Measurements from ENCODE around the gene PAM. TPM values are rescaled to one million over a fixed set of nuclear protein-coding genes. Genes with fewer than 3 reads are reported as not detected.
"Not testable (repeated sequence)": the region's sequence is repeated elsewhere in the genome, so short reads cannot be mapped to it uniquely, and the experiment has no call there.

The PAM gene
- total RNA-seq, 2 experiments from 2014 or later, result 15.0 to 15.9 TPM

DNA sequence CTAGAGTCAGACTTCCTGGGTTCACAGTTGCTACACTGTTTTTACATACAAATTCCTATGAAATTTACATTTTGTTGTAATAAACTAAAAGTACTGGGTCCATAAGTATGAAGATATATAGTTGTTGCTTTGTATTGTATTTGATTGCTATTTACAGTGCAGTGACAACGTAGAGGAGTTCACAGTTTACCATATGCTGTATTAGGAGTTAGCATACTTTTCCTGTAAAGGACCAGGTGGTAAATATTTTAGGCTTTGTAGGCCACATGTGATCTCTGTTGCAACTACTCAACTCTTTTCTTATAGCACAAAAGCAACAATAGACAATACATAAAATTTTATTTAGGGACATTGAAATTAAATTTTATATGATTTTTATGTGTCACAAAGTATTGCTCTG lies 18.0 kb downstream of the PAM start:
- DNase-seq, result no peak
- Mint-ChIP-seq H3K4me1 (peaks cover 20% of the 10 kb centered on the region), H3K4me3 (no peak overlapping the region), H3K27me3 (no peaks in the 10 kb centered on the region), H3K27ac (no peak overlapping the region), H3K9me3 (peaks cover 7% of the 10 kb centered on the region), H3K36me3 (ENCODE audit: low read depth) (peaks cover 15% of the 10 kb centered on the region)
- CTCF ChIA-PET, result interaction anchor here (0.5 kb wide), 1 partner anchor 151 kb away, joined by 3 read pairs; no protein-coding TSS in a partner anchor
- POLR2A ChIA-PET, result no interaction called here

- H3K9me3 Mint-ChIP-seq, POLR2A ChIA-PET, H3K27me3 Mint-ChIP-seq, DNase-seq, CTCF ChIA-PET, H3K27ac Mint-ChIP-seq, H3K4me3 Mint-ChIP-seq: not testable (repeated sequence)
- Mint-ChIP-seq H3K36me3 (ENCODE audit: low read depth) (peaks cover 15% of the 10 kb centered on the region), H3K4me1 (peaks cover 34% of the 10 kb centered on the region)
These were observed 20.7 kb downstream of the PAM start for GRCh38 chr5:102775756-102776155.

- DNase-seq, result no peak
- Mint-ChIP-seq H3K4me1 (peaks cover 26% of the 10 kb centered on the region), H3K4me3 (no peak overlapping the region), H3K9me3 (peaks cover 7% of the 10 kb centered on the region), H3K36me3 (ENCODE audit: low read depth) (peaks cover 11% of the 10 kb centered on the region), H3K27ac (no peak overlapping the region), H3K27me3 (no peaks in the 10 kb centered on the region)
- POLR2A ChIA-PET, result no interaction called here
- CTCF ChIA-PET, result interaction anchor here (0.6 kb wide), 1 partner anchor 193 kb away, joined by 3 read pairs; no protein-coding TSS in a partner anchor
These were observed 22.0 kb downstream of the PAM start for GRCh38 chr5:102777099-102777498.

GRCh38 chr5:102778478-102778877 lies 23.4 kb downstream of the PAM start:
- Mint-ChIP-seq H3K4me1 (peaks cover 23% of the 10 kb centered on the region), H3K27ac (no peak overlapping the region), H3K27me3 (no peaks in the 10 kb centered on the region), H3K9me3 (peaks cover 7% of the 10 kb centered on the region), H3K4me3 (no peak overlapping the region), H3K36me3 (ENCODE audit: low read depth) (peaks cover 14% of the 10 kb centered on the region)
- ChIA-PET CTCF (interaction anchor here (0.7 kb wide), 1 partner anchor 14 kb away, joined by 3 read pairs; no protein-coding TSS in a partner anchor), POLR2A (no interaction called here)
- no peak for DNase-seq

DNA sequence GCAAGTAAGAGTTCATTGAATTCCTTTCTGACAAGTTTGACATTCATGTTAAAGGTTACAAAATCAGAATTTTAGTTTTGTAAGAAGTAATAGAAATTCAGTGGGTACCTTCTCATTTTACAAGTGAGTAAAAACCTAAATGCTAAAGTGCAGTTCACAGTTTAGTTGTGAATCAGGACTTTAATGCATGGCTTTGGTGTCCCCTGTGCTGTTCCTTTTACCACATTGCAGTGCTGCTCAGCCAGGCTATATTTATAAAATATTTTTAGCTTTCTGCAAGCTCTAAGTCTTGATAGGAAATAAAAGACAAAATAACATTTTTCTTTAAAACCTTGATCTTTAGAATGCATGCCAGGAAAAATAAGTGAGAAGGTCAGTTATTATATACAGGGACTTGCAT lies 26.3 kb downstream of the PAM start:
- POLR2A ChIA-PET, result no interaction called here
- H3K4me3 Mint-ChIP-seq, result no peak overlapping the region
- H3K36me3 Mint-ChIP-seq (ENCODE audit: low read depth), result peaks cover 5% of the 10 kb centered on the region
- H3K4me1 Mint-ChIP-seq, result peaks cover 19% of the 10 kb centered on the region
- DNase-seq, result no peak
- CTCF ChIA-PET, result interaction anchor here (0.6 to 2.1 kb wide), 2 partner anchors 18 to 368 kb away, joined by 3 to 7 read pairs; no protein-coding TSS in a partner anchor
- H3K9me3 Mint-ChIP-seq, result no peaks in the 10 kb centered on the region
- H3K27me3 Mint-ChIP-seq, result no peaks in the 10 kb centered on the region
- no peak overlapping the region for H3K27ac Mint-ChIP-seq

DNA sequence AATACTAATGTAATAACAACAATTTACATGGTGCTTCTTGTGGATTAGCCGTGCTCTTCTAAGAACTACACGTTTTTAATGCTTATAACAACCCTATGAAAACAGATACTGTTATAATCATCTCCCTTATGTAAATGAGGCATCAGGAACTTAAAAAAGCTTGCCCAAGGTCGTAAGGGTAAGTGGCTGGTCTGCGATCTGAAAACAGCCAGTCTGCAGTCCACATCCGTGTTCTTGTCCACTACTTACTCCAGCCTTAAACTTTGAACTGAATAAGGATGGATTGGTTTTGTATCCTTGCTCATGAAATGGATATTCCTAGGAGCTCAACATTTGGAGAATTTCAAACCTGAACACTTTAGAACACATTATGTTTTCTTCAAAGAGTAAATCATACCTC lies 26.7 kb downstream of the PAM start:
- CTCF ChIA-PET, result interaction anchor here (2.1 kb wide), 1 partner anchor 18 kb away, joined by 7 read pairs; no protein-coding TSS in a partner anchor
- DNase-seq, result no peak
- Mint-ChIP-seq H3K36me3 (ENCODE audit: low read depth) (peaks cover 5% of the 10 kb centered on the region), H3K27ac (no peak overlapping the region), H3K27me3 (no peaks in the 10 kb centered on the region), H3K4me1 (peaks cover 19% of the 10 kb centered on the region), H3K4me3 (no peak overlapping the region), H3K9me3 (no peaks in the 10 kb centered on the region)
- POLR2A ChIA-PET, result no interaction called here

DNA sequence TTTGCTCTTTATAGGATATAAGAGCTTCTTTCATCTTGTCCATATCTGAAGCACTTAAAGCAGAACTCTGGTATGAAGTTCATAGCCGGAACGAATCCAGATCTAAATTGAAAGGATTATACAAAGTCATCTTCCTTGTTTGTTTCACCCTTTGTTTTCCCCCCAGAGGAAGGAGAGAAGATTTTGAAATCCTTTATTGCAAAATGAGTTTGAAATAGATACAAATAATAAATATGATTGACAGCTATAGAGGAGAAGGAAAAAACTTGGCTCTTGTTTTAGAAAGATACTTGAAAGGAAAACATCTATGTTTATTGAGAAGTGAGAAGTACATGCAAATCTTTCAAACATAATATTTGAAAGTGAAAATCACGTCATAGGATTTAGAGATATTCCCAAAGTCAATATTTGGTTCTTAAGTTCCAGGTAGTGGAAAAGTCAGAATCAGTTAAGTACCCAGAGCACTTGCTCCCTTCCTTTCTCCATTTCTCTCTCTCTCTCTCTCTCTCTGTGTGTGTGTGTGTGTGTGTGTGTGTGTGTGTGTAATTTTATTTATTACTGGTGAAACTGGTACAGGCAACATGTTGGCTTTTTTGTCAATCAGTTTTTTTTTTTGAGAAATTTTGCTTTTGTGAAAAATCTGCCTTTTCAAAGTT lies 27.2 kb downstream of the PAM start:
- POLR2A ChIA-PET, result no interaction called here
- Mint-ChIP-seq H3K36me3 (ENCODE audit: low read depth) (peaks cover 5% of the 10 kb centered on the region), H3K27me3 (no peaks in the 10 kb centered on the region), H3K4me3 (no peak overlapping the region), H3K27ac (no peak overlapping the region), H3K4me1 (peaks cover 19% of the 10 kb centered on the region), H3K9me3 (no peaks in the 10 kb centered on the region)
- DNase-seq, result no peak
- CTCF ChIA-PET, result no interaction called here

DNA sequence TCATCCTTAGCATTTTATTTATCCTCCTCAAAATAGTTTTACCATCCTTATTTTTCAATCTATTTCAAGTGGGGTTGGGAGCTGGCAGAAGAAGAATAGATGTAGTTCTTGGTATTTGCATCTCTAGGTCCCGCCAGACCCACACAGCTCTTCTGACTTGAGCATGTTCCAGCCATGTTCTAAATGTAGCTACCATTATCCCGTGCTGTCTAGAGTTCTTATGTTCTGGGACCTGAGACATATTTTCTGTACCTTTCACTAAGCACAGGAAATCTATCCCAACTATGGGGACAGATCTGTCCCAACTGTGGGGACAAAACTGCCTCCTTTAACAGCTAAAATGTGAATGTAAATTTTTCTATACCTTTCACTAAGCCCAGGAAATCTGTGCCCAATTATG lies 32.0 kb downstream of the PAM start:
- H3K27me3 Mint-ChIP-seq, result no peaks in the 10 kb centered on the region
- peaks cover 5% of the 10 kb centered on the region for H3K36me3 Mint-ChIP-seq (ENCODE audit: low read depth)
- no peak overlapping the region for H3K4me3 Mint-ChIP-seq
- no peaks in the 10 kb centered on the region for H3K9me3 Mint-ChIP-seq
- POLR2A ChIA-PET, result no interaction called here
- H3K27ac Mint-ChIP-seq, result no peak overlapping the region
- no peaks in the 10 kb centered on the region for H3K4me1 Mint-ChIP-seq
- no peak for DNase-seq
- CTCF ChIA-PET, result interaction anchor here (1.7 kb wide), 1 partner anchor 20 kb away, joined by 4 read pairs; no protein-coding TSS in a partner anchor

GRCh38 chr5:102788788-102789187 lies 33.7 kb downstream of the PAM start:
- Mint-ChIP-seq H3K27me3 (no peaks in the 10 kb centered on the region), H3K4me3 (no peak overlapping the region), H3K36me3 (ENCODE audit: low read depth) (peaks cover 2% of the 10 kb centered on the region), H3K9me3 (no peaks in the 10 kb centered on the region), H3K27ac (no peak overlapping the region), H3K4me1 (no peaks in the 10 kb centered on the region)
- ChIA-PET POLR2A (no interaction called here), CTCF (no interaction called here)
- no peak for DNase-seq

- no peaks in the 10 kb centered on the region for H3K36me3 Mint-ChIP-seq (ENCODE audit: low read depth)
- H3K27me3 Mint-ChIP-seq, result no peaks in the 10 kb centered on the region
- H3K9me3 Mint-ChIP-seq, result no peaks in the 10 kb centered on the region
- no peaks in the 10 kb centered on the region for H3K4me1 Mint-ChIP-seq
- ChIA-PET POLR2A (no interaction called here), CTCF (interaction anchor here (1.3 kb wide), 1 partner anchor 9 kb away, joined by 3 read pairs; no protein-coding TSS in a partner anchor)
- no peak overlapping the region for H3K27ac Mint-ChIP-seq
- H3K4me3 Mint-ChIP-seq, result no peak overlapping the region
- no peak for DNase-seq
These were observed 34.4 kb downstream of the PAM start for GRCh38 chr5:102789469-102789868.

DNA sequence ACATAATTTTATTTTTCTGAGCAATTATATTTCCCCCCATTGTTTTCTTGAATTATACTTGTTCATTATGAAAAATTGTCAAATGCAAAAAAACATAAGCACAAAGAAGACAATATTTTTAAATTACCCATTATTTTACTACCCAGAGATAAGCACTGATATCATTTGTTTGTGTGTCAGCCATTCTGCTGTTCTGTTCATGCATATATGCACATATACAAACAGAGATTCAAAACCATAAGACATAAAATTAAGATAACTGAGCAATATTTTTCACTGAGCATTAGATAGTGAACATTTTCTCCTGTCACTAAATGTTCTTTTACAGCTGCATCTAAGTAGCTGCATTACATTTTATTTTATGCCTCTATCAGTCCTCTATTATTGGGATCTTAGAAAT lies 35.6 kb downstream of the PAM start:
- DNase-seq, result no peak
- ChIA-PET CTCF (interaction anchor here (1.3 kb wide), 1 partner anchor 11 kb away, joined by 3 read pairs; no protein-coding TSS in a partner anchor), POLR2A (no interaction called here)
- no peaks in the 10 kb centered on the region for H3K36me3 Mint-ChIP-seq (ENCODE audit: low read depth)
- H3K4me1 Mint-ChIP-seq, result no peaks in the 10 kb centered on the region
- no peaks in the 10 kb centered on the region for H3K9me3 Mint-ChIP-seq
- H3K27ac Mint-ChIP-seq, result no peak overlapping the region
- no peaks in the 10 kb centered on the region for H3K27me3 Mint-ChIP-seq
- no peak overlapping the region for H3K4me3 Mint-ChIP-seq

GRCh38 chr5:102792705-102793104 lies 37.6 kb downstream of the PAM start:
- POLR2A ChIA-PET, result no interaction called here
- no peak for DNase-seq
- Mint-ChIP-seq H3K4me1 (peaks cover 6% of the 10 kb centered on the region), H3K27me3 (no peaks in the 10 kb centered on the region), H3K36me3 (ENCODE audit: low read depth) (no peaks in the 10 kb centered on the region), H3K27ac (no peak overlapping the region), H3K9me3 (no peaks in the 10 kb centered on the region), H3K4me3 (no peak overlapping the region)
- CTCF ChIA-PET, result no interaction called here

- ChIA-PET POLR2A (no interaction called here), CTCF (no interaction called here)
- DNase-seq, result no peak
- Mint-ChIP-seq H3K27me3 (no peaks in the 10 kb centered on the region), H3K9me3 (no peaks in the 10 kb centered on the region), H3K4me3 (no peak overlapping the region), H3K36me3 (ENCODE audit: low read depth) (no peaks in the 10 kb centered on the region), H3K4me1 (peaks cover 9% of the 10 kb centered on the region), H3K27ac (no peak overlapping the region)
These were observed 38.9 kb downstream of the PAM start for GRCh38 chr5:102794047-102794446.
